MCF 10A (cell line): ENCODE data around the gene TROAP. TPM values are rescaled to one million over a fixed set of nuclear protein-coding genes. Genes with fewer than 3 reads are reported as not detected.
A peak's percentile ranks its signal among the peaks of the same experiment; 100 is the strongest.

Experiments used
- BruUV-seq: library from RNA; stranded (reverse); fragments of 400-500 nt; replicated peaks from 2 replicates; lab custom pipeline; 2021; lab: Mats Ljungman, UMichigan
- CTCF ChIA-PET: fragments of 300-600 bp; sonication (Branson Sonifier 250); formaldehyde crosslinking; extraction: SDS; loops from one replicate; lab custom pipeline; 2021; ENCODE audit warnings: antibody characterized with exemption, inconsistent platforms; lab: Yijun Ruan, JAX
- POLR2A ChIA-PET: fragments of 300-600, 350-650 bp; sonication (Branson Sonifier 250); formaldehyde crosslinking; extraction: SDS; loops from one replicate; lab custom pipeline; 2020; ENCODE audit warnings: antibody characterized with exemption, inconsistent platforms; lab: Yijun Ruan, JAX
- DNase-seq: peaks from one replicate; pipeline ENCODE4 v3.0.0-alpha.2; 2018; ENCODE audit not compliant: unreplicated experiment
- H3K27ac Mint-ChIP-seq: one replicate; pipeline ENCODE4 v1.8.0; 2022; ENCODE audit warnings: mild to moderate bottlenecking, low read depth, mixed read lengths; ENCODE audit not compliant: unreplicated experiment
- H3K27me3 Mint-ChIP-seq: one replicate; pipeline ENCODE4 v1.8.0; 2022; ENCODE audit warnings: mixed read lengths; ENCODE audit not compliant: insufficient read depth, unreplicated experiment
- H3K36me3 Mint-ChIP-seq: one replicate; pipeline ENCODE4 v1.8.0; 2022; ENCODE audit warnings: mild to moderate bottlenecking, moderate library complexity, mixed read lengths; ENCODE audit not compliant: insufficient read depth, unreplicated experiment
- H3K4me1 Mint-ChIP-seq: one replicate; pipeline ENCODE4 v1.8.0; 2022; ENCODE audit warnings: mixed read lengths; ENCODE audit not compliant: insufficient read depth, unreplicated experiment
- H3K4me3 Mint-ChIP-seq: one replicate; pipeline ENCODE4 v1.8.0; 2022; ENCODE audit warnings: mild to moderate bottlenecking, moderate library complexity, mixed read lengths; ENCODE audit not compliant: unreplicated experiment
- H3K9me3 Mint-ChIP-seq: one replicate; pipeline ENCODE4 v1.8.0; 2022; ENCODE audit warnings: mixed read lengths; ENCODE audit not compliant: unreplicated experiment
- intact Hi-C: fragments of 100-400 bp; cut with micrococcal nuclease; formaldehyde crosslinking; loops from 2 replicates; pipeline ENCODE4 v1.14.1; 2022
- total RNA-seq: library from RNA; stranded (reverse); gene quantifications from 2 replicates; pipeline ENCODE4 v1.2.3, GENCODE V29; 2022
- TF ChIP-seq, protein P1 (sequence below): fragments of 200-600 bp; IDR thresholded peaks from one replicate; pipeline ENCODE4 v1.8.0; 2022; ENCODE audit warnings: antibody characterized with exemption, mild to moderate bottlenecking; ENCODE audit not compliant: unreplicated experiment

TROAP gene
- total RNA-seq, 1 experiment from 2014 or later = 41.9 TPM

DNA sequence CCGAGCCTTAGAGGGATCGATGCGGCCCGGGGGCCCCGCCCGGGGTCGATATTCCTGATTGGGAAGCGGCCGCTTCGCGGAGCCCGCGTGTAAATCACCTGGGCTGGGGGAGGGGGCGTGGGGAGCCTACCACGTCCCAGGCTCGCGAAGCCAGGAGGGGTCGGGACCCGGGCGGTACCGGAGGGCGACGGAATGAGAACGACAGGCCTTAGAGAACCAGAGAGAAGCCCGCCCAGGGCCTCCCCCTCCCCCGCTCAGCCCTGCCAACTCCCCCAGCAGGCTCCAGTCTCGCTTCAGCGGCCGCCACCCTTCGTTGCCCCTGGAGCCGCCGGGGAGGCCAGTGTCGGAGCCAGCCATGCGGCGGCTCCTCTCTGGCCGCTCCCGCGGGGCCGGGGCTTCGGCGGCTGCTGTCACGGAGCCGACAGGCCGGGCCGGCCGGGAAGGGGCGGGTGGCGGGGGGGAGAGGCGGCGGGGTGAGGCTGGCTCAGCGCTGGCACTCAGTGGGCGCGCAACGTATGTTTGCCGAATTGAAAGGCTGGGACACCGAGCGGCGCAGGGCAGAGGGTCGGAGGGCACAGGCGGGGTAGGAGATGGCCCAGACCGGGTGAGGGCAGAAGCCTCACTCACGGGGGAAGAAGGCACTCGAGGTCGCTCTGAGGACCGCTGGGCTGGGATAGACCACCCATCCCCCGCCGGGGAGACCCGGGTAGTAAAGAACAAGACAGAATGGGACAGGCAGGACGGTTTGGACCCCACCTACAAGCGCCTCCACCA lies 22.2 kb downstream of the TROAP start:
- Mint-ChIP-seq H3K36me3 (no peaks in the 10 kb centered on the region), H3K27ac (no peak overlapping the region), H3K4me1 (peaks cover 9% of the 10 kb centered on the region), H3K27me3 (peaks cover 29% of the 10 kb centered on the region), H3K9me3 (no peaks in the 10 kb centered on the region), H3K4me3 (peak overlapping the region; percentile 68)
- BruUV-seq = no TSS peak
- TF ChIP-seq, protein P1, sequence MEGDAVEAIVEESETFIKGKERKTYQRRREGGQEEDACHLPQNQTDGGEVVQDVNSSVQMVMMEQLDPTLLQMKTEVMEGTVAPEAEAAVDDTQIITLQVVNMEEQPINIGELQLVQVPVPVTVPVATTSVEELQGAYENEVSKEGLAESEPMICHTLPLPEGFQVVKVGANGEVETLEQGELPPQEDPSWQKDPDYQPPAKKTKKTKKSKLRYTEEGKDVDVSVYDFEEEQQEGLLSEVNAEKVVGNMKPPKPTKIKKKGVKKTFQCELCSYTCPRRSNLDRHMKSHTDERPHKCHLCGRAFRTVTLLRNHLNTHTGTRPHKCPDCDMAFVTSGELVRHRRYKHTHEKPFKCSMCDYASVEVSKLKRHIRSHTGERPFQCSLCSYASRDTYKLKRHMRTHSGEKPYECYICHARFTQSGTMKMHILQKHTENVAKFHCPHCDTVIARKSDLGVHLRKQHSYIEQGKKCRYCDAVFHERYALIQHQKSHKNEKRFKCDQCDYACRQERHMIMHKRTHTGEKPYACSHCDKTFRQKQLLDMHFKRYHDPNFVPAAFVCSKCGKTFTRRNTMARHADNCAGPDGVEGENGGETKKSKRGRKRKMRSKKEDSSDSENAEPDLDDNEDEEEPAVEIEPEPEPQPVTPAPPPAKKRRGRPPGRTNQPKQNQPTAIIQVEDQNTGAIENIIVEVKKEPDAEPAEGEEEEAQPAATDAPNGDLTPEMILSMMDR = no peak
- intact Hi-C loops = no loop called here
- ChIA-PET CTCF (interaction anchor here (5.5 to 14.4 kb wide), 2 partner anchors 13 to 54 kb away, joined by 61 to 251 read pairs; partner anchors contain the start of gene PRPH), POLR2A (interaction anchor here (1.1 kb wide), 1 partner anchor 22 kb away, joined by 3 read pairs; the partner anchor contains the start of gene SPATS2)
- DNase-seq = no peak

DNA sequence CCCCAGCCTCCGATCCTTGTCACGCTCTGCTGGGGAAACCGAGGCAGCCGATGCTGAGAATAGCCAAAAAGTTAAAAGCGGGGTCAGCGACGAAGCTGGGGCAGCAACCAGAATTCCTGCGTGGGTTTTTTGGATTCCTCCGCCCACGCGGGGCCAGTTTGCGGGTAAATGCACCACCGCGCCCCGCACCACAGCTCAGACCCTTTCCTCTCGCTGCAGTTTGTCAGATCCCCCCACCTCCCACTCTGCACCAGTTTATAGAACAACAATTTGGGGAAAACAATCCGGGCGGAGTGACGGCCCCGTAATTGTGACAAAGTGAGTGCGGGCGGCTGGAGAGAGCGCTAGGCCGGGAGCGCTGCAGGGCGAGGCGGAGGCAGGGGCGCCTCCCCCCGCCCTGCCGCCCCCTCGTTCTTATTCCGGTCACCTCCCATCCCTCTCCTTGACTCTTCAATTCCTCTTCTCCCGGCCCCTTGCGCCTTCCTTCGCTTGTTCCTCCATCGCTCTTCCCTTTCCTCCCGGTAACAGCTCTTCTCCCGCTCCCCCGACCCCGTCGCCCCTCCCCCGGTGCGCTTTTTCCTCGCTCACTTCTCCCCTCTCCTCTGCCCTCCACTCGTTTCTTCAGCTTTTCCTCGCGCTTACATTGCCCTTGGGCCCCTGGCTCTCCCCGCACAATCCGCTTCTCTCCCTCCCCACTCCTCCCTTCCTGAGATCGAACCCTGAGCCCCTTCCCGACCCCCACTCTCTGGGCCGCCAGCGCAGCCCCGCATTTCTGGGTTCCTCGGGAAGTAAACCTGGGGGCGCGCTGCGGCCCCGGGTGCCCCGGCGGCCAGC lies 23.0 kb downstream of the TROAP start:
- CTCF ChIA-PET = interaction anchor here (0.5 to 14.4 kb wide), 11 partner anchors 8 to 265 kb away, joined by 3 to 251 read pairs (median 9); partner anchors contain the start of gene PRPH
- BruUV-seq = no TSS peak
- no peaks in the 10 kb centered on the region for H3K9me3 Mint-ChIP-seq
- no peaks in the 10 kb centered on the region for H3K36me3 Mint-ChIP-seq
- no peak for DNase-seq
- peaks cover 9% of the 10 kb centered on the region for H3K4me1 Mint-ChIP-seq
- peaks cover 29% of the 10 kb centered on the region for H3K27me3 Mint-ChIP-seq
- POLR2A ChIA-PET = interaction anchor here (0.9 to 2.6 kb wide), 6 partner anchors 16 to 80 kb away, joined by 3 to 14 read pairs (median 4); partner anchors contain the start of genes SPATS2, TROAP and TUBA1C
- no peak overlapping the region for H3K27ac Mint-ChIP-seq
- TF ChIP-seq, protein P1 = no peak
- H3K4me3 Mint-ChIP-seq = peak overlapping the region; percentile 68
- intact Hi-C loops = no loop called here

DNA sequence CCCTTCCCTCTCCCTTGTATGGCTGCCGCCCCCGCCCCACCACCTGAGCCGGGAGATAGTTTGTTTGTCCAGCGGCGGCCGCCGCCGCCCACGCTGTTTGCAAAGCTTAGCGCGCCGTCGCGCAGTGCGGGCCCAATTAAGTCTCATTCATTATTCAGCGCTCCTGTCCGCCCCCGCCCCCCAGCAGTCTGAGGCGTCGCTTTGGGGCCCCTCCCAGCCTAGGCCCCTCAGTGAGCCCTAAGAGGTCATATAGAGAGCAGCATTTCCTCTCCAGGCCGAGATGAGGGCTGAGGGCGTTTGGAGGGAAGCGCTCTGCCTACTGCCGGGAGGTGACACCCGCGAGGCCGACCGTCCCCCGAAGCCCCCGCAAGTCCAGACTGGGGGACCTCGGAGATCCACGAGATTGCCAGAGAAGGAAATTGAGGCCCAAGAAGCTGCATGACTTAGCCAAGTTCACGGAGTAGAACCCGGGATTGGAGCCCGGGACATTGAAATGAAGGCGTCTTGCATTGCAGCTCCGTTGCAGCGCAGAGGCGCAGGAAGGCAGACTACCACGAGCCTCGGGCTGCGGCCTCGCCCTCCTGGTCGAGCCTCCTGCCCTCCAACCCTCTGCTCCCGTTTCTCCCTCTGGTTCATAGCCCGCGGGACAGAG lies 23.7 kb downstream of the TROAP start, which contains the start of gene DNAJC22:
TSS of gene DNAJC22 (plus strand) at position 230 of the 652 bp plus-strand sequence. CDS start 1,985 bp downstream, outside the sequence.
- H3K27ac Mint-ChIP-seq = no peak within 1 kb of the TSS
- H3K27me3 Mint-ChIP-seq = peaks cover 29% of the 10 kb centered on the region
- intact Hi-C loops = no loop called here
- peaks cover 9% of the 10 kb centered on the region for H3K4me1 Mint-ChIP-seq
- TF ChIP-seq, protein P1 = no peak
- no peaks in the 10 kb centered on the region for H3K9me3 Mint-ChIP-seq
- no peaks in the 10 kb centered on the region for H3K36me3 Mint-ChIP-seq
- BruUV-seq = no TSS peak
- DNase-seq = peak; percentile 33
- peak within 1 kb of the TSS; percentile 68 for H3K4me3 Mint-ChIP-seq
- ChIA-PET POLR2A (interaction anchor here (0.6 to 2.6 kb wide), 12 partner anchors 8 to 221 kb away, joined by 3 to 14 read pairs (median 4); partner anchors contain the start of genes SPATS2, TROAP and TUBA1C), CTCF (interaction anchor here (0.5 to 14.4 kb wide), 22 partner anchors 8 to 264 kb away, joined by 3 to 251 read pairs (median 4); partner anchors contain the start of genes C1QL4 and PRPH)
